KMS-11 (cell line): ENCODE results near the gene ESYT1.

Experiments used
- H2AFZ ChIP-seq: fragments of 200-600 bp; sonication (generic); 2 replicates; pipeline ENCODE4 v1.6.1; 2016; ENCODE audit warnings: antibody characterized with exemption, mixed run types, low read depth
- H3K27ac ChIP-seq: fragments of 200-600 bp; sonication (generic); 2 replicates; pipeline ENCODE4 v1.6.1; 2016; ENCODE audit warnings: mild to moderate bottlenecking, mixed run types
- H3K27me3 ChIP-seq: fragments of 200-600 bp; sonication (generic); 2 replicates; pipeline ENCODE4 v1.6.1; 2017; ENCODE audit warnings: mild to moderate bottlenecking, low read depth, mixed run types, moderate library complexity; ENCODE audit not compliant: insufficient read depth
- H3K36me3 ChIP-seq: fragments of 200-600 bp; sonication (generic); 2 replicates; pipeline ENCODE4 v1.6.1; 2017; ENCODE audit warnings: mild to moderate bottlenecking, mixed run types; ENCODE audit not compliant: insufficient read depth
- H3K4me1 ChIP-seq: fragments of 200-600 bp; sonication (generic); 2 replicates; pipeline ENCODE4 v1.6.1; 2016; ENCODE audit warnings: mild to moderate bottlenecking, low read depth, mixed run types; ENCODE audit not compliant: poor library complexity, severe bottlenecking
- H3K4me2 ChIP-seq: fragments of 200-600 bp; sonication (generic); 2 replicates; pipeline ENCODE4 v1.7.0; 2016; ENCODE audit warnings: mild to moderate bottlenecking, mixed run types
- H3K4me3 ChIP-seq: fragments of 200-600 bp; sonication (generic); IDR thresholded peaks from 2 replicates; pipeline ENCODE4 v1.6.1; 2017; ENCODE audit warnings: low read depth, low read length, mixed read lengths; ENCODE audit not compliant: insufficient read depth
- H3K79me2 ChIP-seq: fragments of 200-600 bp; sonication (generic); 2 replicates; pipeline ENCODE4 v1.6.1; 2016; ENCODE audit warnings: low read depth, mixed run types; ENCODE audit not compliant: insufficient read depth
- H3K9ac ChIP-seq: fragments of 200-600 bp; sonication (generic); 2 replicates; pipeline ENCODE4 v1.6.1; 2016; ENCODE audit warnings: mild to moderate bottlenecking, mixed run types
- H4K20me1 ChIP-seq: fragments of 200-600 bp; sonication (generic); 2 replicates; pipeline ENCODE4 v1.6.1; 2016; ENCODE audit warnings: mild to moderate bottlenecking, mixed run types; ENCODE audit not compliant: insufficient read depth
- TF ChIP-seq, protein P1 (sequence below): fragments of 200-600 bp; sonication (generic); conservative IDR thresholded peaks from 2 replicates; pipeline ENCODE4 v1.6.1; 2017; ENCODE audit warnings: low read depth, mild to moderate bottlenecking, antibody characterized with exemption, low read length, moderate library complexity, mixed read lengths

ESYT1 gene

DNA sequence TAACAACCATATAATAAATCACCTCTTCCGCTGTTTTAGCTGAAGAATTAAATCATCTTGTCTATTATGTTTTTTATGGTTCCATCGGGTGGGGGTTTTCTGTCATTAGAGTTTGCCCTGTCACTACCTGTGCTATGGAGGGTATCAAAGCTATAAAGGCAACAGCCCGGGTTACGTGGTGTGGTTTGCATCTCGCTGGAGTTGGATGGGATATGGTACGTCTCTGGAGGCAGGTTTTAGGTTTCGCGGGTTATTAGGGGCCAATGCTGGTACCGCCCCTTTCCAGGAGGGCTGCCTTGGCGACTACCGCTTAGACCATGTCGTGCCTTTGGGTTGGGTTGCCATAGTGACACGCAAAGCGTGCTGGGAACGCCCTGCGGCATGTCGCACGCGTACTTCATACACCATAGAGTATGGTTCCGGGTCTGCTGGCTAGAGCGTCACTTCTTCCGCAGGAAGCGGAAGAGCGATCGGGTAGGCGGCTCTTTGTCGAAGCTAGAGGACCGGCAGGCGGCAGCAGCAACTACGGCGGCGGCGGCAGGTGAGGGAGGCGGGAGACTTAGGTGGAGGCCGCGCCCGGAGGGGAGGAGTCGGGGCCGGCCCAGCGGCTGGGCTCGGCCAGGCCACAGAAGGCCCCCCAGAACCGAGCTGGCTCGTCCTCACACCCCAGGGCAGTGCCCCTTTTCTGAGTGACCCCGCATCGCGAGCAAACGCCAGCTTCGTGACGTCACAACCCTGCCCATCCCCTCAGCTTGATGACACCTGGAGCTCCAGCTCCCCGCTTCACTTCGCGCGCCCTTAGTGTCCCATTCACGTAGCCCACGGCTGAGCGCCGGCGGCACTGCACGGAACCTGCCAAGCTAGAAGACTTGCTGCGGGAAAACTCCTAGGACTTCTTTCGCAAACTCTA, 10.0 kb upstream of the ESYT1 start, which contains the start of gene ZC3H10:
Gene ZC3H10 (plus strand): TSS at position 489 of the 910 bp plus-strand sequence. CDS start 2,297 bp downstream, outside the sequence.
- TF ChIP-seq, protein P1, sequence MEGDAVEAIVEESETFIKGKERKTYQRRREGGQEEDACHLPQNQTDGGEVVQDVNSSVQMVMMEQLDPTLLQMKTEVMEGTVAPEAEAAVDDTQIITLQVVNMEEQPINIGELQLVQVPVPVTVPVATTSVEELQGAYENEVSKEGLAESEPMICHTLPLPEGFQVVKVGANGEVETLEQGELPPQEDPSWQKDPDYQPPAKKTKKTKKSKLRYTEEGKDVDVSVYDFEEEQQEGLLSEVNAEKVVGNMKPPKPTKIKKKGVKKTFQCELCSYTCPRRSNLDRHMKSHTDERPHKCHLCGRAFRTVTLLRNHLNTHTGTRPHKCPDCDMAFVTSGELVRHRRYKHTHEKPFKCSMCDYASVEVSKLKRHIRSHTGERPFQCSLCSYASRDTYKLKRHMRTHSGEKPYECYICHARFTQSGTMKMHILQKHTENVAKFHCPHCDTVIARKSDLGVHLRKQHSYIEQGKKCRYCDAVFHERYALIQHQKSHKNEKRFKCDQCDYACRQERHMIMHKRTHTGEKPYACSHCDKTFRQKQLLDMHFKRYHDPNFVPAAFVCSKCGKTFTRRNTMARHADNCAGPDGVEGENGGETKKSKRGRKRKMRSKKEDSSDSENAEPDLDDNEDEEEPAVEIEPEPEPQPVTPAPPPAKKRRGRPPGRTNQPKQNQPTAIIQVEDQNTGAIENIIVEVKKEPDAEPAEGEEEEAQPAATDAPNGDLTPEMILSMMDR = peak; percentile 61; the same call in 1 of the 2 replicates
- peaks cover 15% of the 10 kb centered on the region for H3K79me2 ChIP-seq
- peak within 1 kb of the TSS; percentile 95 for H3K9ac ChIP-seq
- H2AFZ ChIP-seq = peak within 1 kb of the TSS; percentile 54
- no peaks in the 10 kb centered on the region for H3K27me3 ChIP-seq
- peak within 1 kb of the TSS; percentile 80 for H3K4me2 ChIP-seq
- H3K27ac ChIP-seq = peak within 1 kb of the TSS; percentile 93
- H3K4me3 ChIP-seq = peak within 1 kb of the TSS; percentile 73
- H3K4me1 ChIP-seq = peaks cover 23% of the 10 kb centered on the region
- peaks cover 7% of the 10 kb centered on the region; the same call in 1 of the 2 replicates for H3K36me3 ChIP-seq
- no peaks in the 10 kb centered on the region for H4K20me1 ChIP-seq

DNA sequence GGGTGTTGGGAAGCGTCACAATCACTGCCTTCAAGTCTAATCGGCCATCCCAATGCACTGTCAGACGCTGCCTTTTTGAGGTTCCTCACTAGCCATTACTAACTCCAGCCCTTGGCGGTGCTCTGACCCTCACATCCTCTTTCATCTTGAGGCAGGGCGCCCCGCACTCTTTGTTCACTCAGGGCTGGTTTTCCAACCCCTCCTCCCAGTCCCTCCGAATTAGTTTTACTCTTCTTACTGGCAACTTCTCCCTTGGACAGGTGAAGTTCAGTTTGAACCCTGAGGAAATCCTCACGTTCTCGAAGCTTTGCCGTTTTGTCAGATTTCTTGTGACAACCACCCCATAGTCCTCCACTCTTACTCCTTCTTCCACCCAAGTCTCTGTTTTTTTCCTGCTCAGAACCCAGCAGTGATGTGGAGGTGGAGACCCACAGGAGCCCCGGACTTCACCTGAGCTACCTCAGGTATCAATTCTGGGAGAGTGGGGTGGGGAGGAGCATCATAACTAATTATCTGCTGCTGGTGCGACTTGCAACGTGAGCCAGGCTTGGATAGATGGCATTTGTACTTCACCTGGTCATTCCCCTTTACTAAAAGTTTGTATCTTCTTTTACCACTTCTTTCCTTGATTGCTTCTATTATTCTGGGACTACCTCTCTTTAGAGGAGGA, 9.2 kb upstream of the ESYT1 start:
- peak overlapping the region; percentile 79 for H3K4me2 ChIP-seq
- peak overlapping the region; percentile 73 for H3K4me3 ChIP-seq
- H3K4me1 ChIP-seq = peaks cover 23% of the 10 kb centered on the region
- peak overlapping the region; percentile 95; the same call in 1 of the 2 replicates for H3K9ac ChIP-seq
- H3K27me3 ChIP-seq = no peaks in the 10 kb centered on the region
- peaks cover 4% of the 10 kb centered on the region; the same call in 1 of the 2 replicates for H3K36me3 ChIP-seq
- H3K27ac ChIP-seq = peak overlapping the region; percentile 93
- TF ChIP-seq, protein P1 = no peak
- H3K79me2 ChIP-seq = peaks cover 15% of the 10 kb centered on the region
- no peaks in the 10 kb centered on the region for H4K20me1 ChIP-seq
- H2AFZ ChIP-seq = peak overlapping the region; percentile 54

DNA sequence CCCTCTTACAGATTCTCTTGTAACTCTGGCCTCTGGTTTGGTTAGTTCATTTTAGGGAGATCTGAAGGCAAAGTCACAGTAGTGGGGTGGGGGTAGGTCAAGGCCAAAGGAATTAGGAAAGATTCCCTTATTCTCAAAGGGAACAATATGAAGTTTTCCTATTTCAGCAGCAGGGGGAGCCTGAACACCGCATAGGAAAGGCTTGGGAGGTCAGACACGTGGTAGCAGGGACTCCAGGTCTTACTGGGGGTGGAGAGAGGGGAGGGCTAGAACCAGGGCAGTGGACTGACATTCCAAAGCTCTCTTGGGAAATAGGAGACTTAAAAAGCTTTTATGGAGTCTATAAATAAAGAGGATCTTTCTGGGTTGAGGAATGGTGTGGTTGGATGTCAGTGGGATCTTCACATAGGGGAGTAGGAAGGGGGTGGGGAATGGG, 8.7 kb upstream of the ESYT1 start:
- Histone ChIP-seq H3K4me2 (peak overlapping the region; percentile 79), H3K27ac (peak overlapping the region; percentile 93), H4K20me1 (no peaks in the 10 kb centered on the region), H3K4me3 (peak overlapping the region; percentile 73), H2AFZ (peak overlapping the region; percentile 54), H3K4me1 (peaks cover 23% of the 10 kb centered on the region), H3K79me2 (peaks cover 15% of the 10 kb centered on the region), H3K9ac (peak overlapping the region; percentile 95; the same call in 1 of the 2 replicates), H3K36me3 (peaks cover 4% of the 10 kb centered on the region; the same call in 1 of the 2 replicates), H3K27me3 (no peaks in the 10 kb centered on the region)
- TF ChIP-seq, protein P1 = peak; percentile 100

DNA sequence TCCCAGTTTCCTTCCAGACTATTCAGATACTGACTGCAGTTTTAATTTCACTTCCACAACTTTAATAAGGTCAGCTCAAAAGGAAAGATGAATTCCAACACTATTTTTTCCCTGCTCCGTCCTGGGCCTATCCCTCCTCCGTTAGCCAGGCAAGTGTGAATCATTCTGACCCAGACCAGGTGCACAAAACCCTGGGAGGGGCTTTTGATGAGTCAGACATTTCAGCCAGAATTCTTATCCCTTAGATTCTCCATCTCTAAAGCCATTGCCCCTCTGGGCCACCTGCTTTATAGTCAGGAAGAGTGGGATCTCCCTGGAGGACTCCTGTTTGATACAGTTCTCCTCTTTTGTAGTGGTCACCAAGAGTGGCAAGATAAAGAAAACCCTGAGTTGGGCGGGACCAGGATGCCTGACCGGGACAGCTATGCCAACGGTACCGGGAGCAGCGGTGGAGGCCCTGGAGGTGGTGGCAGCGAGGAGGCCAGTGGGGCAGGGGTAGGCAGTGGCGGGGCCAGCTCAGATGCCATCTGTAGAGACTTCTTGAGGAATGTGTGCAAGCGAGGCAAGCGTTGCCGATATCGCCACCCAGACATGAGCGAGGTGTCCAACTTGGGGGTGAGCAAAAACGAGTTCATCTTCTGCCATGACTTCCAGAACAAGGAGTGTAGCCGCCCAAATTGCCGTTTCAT, 7.8 kb upstream of the ESYT1 start:
- peaks cover 15% of the 10 kb centered on the region for H3K79me2 ChIP-seq
- TF ChIP-seq, protein P1 = no peak
- H3K4me3 ChIP-seq = no peak overlapping the region
- no peaks in the 10 kb centered on the region for H3K27me3 ChIP-seq
- peaks cover 4% of the 10 kb centered on the region; the same call in 1 of the 2 replicates for H3K36me3 ChIP-seq
- peak overlapping the region; percentile 79; the same call in 1 of the 2 replicates for H3K4me2 ChIP-seq
- H3K4me1 ChIP-seq = peaks cover 23% of the 10 kb centered on the region
- H4K20me1 ChIP-seq = no peaks in the 10 kb centered on the region
- no peak overlapping the region for H3K27ac ChIP-seq
- no peak overlapping the region for H3K9ac ChIP-seq
- H2AFZ ChIP-seq = peak overlapping the region; percentile 54; the same call in 1 of the 2 replicates
